ENCODE results near the gene KCNIP4. TPM values are rescaled to one million over a fixed set of nuclear protein-coding genes. Genes with fewer than 3 reads are reported as not detected.

KCNIP4 gene
- total RNA-seq, 1 donor = 1.7 TPM

DNA sequence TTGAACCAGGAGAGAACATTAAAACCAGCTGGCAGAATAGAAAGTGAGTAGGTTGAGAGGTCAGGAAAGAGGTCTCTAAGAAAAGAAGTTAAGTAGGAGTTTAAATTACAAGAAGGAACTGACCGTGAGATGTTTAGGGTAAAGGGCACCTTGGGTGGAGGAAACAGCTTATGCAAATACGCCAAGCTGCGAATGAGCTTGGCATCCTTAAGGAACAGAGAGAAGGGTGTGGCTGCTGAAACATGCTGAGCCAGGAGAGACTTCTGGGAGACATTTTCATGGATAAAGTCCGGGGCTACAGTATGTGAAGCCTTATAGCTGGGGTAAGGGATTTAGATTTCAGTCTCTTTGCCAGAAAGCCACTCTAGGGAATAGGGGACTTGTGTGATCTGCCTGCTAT lies 249.1 kb downstream of the KCNIP4 start:
- DNase-seq (ENCODE audit: low read depth) = no peak
- no peak overlapping the region for H3K4me3 ChIP-seq (ENCODE audit: low read depth, low read length)
- TF ChIP-seq, protein P1, sequence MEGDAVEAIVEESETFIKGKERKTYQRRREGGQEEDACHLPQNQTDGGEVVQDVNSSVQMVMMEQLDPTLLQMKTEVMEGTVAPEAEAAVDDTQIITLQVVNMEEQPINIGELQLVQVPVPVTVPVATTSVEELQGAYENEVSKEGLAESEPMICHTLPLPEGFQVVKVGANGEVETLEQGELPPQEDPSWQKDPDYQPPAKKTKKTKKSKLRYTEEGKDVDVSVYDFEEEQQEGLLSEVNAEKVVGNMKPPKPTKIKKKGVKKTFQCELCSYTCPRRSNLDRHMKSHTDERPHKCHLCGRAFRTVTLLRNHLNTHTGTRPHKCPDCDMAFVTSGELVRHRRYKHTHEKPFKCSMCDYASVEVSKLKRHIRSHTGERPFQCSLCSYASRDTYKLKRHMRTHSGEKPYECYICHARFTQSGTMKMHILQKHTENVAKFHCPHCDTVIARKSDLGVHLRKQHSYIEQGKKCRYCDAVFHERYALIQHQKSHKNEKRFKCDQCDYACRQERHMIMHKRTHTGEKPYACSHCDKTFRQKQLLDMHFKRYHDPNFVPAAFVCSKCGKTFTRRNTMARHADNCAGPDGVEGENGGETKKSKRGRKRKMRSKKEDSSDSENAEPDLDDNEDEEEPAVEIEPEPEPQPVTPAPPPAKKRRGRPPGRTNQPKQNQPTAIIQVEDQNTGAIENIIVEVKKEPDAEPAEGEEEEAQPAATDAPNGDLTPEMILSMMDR (IDR thresholded peaks at IDR 0.05; ENCODE audit: insufficient read depth, low read length) = no peak

DNA sequence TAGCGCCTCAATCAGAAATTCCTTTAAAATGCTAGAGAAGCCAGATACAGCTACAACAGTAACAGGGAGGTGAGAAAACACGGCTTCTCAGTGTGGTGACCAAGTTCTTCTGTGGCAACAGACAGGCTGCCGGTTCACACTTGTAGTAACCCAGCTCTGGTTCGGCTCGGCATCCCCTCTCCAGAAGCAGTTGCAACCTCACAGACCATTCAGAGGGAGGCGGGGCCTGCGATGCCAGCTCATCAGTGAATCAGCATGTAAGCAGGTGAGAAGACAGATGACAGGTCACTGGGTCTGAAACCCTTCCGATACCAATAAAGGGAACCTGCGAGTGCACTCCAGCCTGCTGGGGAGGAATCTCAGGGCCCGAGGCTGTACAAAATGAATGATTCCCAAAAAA lies 251.0 kb downstream of the KCNIP4 start:
- no peak for DNase-seq (ENCODE audit: low read depth)
- TF ChIP-seq, protein P1 (IDR thresholded peaks at IDR 0.05; ENCODE audit: insufficient read depth, low read length) = no peak
- H3K4me3 ChIP-seq (ENCODE audit: low read depth, low read length) = no peak overlapping the region

DNA sequence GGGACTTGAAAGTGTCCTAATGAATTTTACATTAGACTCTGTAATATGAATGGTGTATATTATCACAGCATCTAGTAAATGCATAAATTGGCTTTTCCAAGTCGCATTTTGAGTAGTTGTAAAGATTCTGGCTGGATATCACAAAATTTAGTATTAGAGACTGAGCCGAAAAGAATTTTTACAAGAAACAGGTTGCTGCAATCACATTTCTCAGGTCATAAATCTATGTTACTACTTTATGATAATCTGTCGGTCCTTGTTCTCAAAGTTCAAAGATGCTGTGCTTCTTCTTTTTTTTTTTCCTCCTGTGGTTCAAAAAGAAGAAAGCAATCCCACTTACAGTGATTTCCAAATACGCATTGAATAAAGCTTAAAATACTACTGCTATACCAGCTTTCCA lies 253.4 kb downstream of the KCNIP4 start:
- TF ChIP-seq, protein P1 (IDR thresholded peaks at IDR 0.05; ENCODE audit: insufficient read depth, low read length) = no peak
- DNase-seq (ENCODE audit: low read depth) = no peak
- H3K4me3 ChIP-seq (ENCODE audit: low read depth, low read length) = no peak overlapping the region

DNA sequence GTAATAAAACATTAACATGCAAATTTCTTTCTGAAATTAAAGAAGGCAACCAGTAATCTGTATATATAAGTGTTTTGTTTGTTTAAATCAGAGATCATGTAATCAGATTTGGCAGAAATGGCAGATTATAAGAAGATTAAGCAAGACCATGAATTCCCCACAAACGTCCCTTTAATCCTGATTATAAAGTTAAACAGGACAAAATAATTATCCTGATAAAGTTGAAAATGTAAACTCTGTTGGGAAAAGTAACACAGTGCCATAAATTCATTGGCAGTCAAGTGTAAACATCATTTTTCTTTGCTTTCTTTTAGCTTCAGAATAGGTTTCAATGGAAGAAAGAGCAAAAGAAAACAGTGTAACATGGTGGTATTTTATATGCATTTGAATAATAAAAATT lies 256.3 kb downstream of the KCNIP4 start:
- no peak for DNase-seq (ENCODE audit: low read depth)
- H3K4me3 ChIP-seq (ENCODE audit: low read depth, low read length) = no peak overlapping the region
- TF ChIP-seq, protein P1 (IDR thresholded peaks at IDR 0.05; ENCODE audit: insufficient read depth, low read length) = no peak

DNA sequence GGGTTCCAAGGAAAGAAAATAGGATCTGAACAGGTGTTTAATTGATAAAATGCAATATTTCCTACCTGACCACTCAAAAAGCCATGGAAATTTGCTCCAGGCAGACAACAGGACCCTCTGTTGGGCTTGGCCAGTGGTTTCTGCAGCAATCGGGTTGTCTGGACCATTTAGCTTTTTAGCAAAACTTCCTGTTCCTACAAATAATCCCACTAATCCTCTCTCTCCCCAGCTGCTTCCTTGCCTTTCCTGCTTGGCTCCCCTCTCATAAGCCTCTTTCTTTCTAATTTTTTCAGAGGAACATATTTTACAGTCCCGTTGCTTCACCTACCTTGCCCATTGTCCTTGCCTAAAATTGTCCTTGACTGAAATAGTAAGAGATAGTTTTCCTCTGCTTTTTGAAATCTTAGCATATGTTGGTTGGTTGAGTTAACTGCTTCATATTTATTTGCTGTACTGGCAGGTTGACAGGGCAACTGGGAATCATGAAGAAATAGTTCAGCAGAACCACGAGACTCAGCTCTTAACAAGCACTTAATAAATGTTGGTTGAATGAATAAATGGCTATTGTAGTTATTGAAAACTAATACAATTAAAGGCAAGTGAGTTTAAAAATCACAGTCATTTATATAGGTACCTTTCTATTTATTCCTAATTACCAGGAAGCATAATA lies 259.8 kb downstream of the KCNIP4 start:
- DNase-seq (ENCODE audit: low read depth) = no peak
- no peak overlapping the region for H3K4me3 ChIP-seq (ENCODE audit: low read depth, low read length)
- TF ChIP-seq, protein P1 (IDR thresholded peaks at IDR 0.05; ENCODE audit: insufficient read depth, low read length) = no peak

DNA sequence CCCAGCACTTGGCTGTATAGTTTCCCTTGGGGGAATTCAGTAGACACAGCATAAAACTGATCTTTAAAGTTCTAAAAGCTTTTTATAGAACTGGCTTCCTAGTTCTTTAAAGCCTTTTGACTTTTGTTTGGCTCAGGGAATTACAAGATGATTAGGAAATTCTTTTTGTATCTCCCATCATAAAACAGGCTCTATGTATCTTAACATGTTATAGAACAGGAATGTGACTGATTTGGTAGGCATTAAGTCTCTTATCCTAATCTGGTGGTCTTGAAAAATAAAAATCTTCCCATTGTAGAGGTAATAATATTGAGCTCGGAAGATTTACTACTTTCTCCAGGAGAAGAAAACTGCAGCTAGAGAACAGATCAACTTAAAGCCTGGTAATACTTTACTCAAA lies 262.7 kb downstream of the KCNIP4 start:
- no peak for DNase-seq (ENCODE audit: low read depth)
- TF ChIP-seq, protein P1 (IDR thresholded peaks at IDR 0.05; ENCODE audit: insufficient read depth, low read length) = no peak
- H3K4me3 ChIP-seq (ENCODE audit: low read depth, low read length) = no peak overlapping the region
